GM19099 (cell line): ENCODE measurements around the gene FAM221B.

ENCODE experiments used
- POLR2A ChIP-seq: IDR thresholded peaks from 3 replicates; pipeline ENCODE4 v1.6.1; 2011; ENCODE audit warnings: low read depth; ENCODE audit not compliant: insufficient read length; ENCODE audit errors: extremely low read depth

FAM221B gene

GRCh38 chr9:35792024-35792813 lies 36.3 kb downstream of the FAM221B start:
- TF ChIP-seq POLR2A = no peak

- TF ChIP-seq POLR2A = no peak
These were observed 37.1 kb downstream of the FAM221B start, which contains the start of gene NPR2 for GRCh38 chr9:35791297-35791921. NPR2 (plus strand) TSS chr9:35791591; CDS start chr9:35792409, 818 bp downstream.

- TF ChIP-seq POLR2A = no peak
These were observed 37.9 kb downstream of the FAM221B start for GRCh38 chr9:35790385-35791296.

GRCh38 chr9:35790025-35790384 lies 38.5 kb downstream of the FAM221B start:
- TF ChIP-seq POLR2A = no peak

- no peak for TF ChIP-seq POLR2A
These were observed 39.0 kb downstream of the FAM221B start for GRCh38 chr9:35789541-35789940.

- TF ChIP-seq POLR2A = no peak
These were observed 45.1 kb downstream of the FAM221B start for GRCh38 chr9:35783418-35783817.

GRCh38 chr9:35781066-35781465 lies 47.5 kb downstream of the FAM221B start:
- no peak for TF ChIP-seq POLR2A

- TF ChIP-seq POLR2A = no peak
These were observed 50.0 kb downstream of the FAM221B start for GRCh38 chr9:35778496-35778895.

- no peak for TF ChIP-seq POLR2A
These were observed 52.5 kb downstream of the FAM221B start for GRCh38 chr9:35776018-35776417.

GRCh38 chr9:35774907-35775635 lies 53.5 kb downstream of the FAM221B start:
- no peak for TF ChIP-seq POLR2A

- no peak for TF ChIP-seq POLR2A
These were observed 56.6 kb downstream of the FAM221B start for GRCh38 chr9:35771943-35772342.

GRCh38 chr9:35771534-35771933 lies 57.0 kb downstream of the FAM221B start:
- TF ChIP-seq POLR2A = no peak

GRCh38 chr9:35771075-35771433 lies 57.5 kb downstream of the FAM221B start:
- no peak for TF ChIP-seq POLR2A

- no peak for TF ChIP-seq POLR2A
These were observed 58.8 kb downstream of the FAM221B start for GRCh38 chr9:35769763-35770162.

- no peak for TF ChIP-seq POLR2A
These were observed 61.1 kb downstream of the FAM221B start for GRCh38 chr9:35767458-35767857.
